Mesothelial cell of epicardium (in vitro differentiated cells): ENCODE results near the gene SEC24B. TPM values are rescaled to one million over a fixed set of nuclear protein-coding genes. Genes with fewer than 3 reads are reported as not detected.

Source experiments
- DNase-seq, 2 experiments: peaks; one replicate each; pipeline ENCODE4 v3.0.0; 2021; ENCODE audit warnings: low spot score in 2 of 2; ENCODE audit not compliant: unreplicated experiment in 2 of 2
- H3K27ac Mint-ChIP-seq: 2 replicates; pipeline ENCODE4 v1.8.0; 2021; ENCODE audit warnings: mixed read lengths
- H3K27me3 Mint-ChIP-seq: 2 replicates; pipeline ENCODE4 v1.8.0; 2021; ENCODE audit warnings: low read depth, mixed read lengths
- H3K36me3 Mint-ChIP-seq: 2 replicates; pipeline ENCODE4 v1.8.0; 2021; ENCODE audit warnings: mixed read lengths
- H3K4me1 Mint-ChIP-seq: 2 replicates; pipeline ENCODE4 v1.8.0; 2021; ENCODE audit warnings: mixed read lengths
- H3K4me3 Mint-ChIP-seq: 2 replicates; pipeline ENCODE4 v1.8.0; 2021; ENCODE audit warnings: mild to moderate bottlenecking, moderate library complexity, mixed read lengths
- H3K9me3 Mint-ChIP-seq: 2 replicates; pipeline ENCODE4 v1.8.0; 2021; ENCODE audit warnings: mixed read lengths
- CTCF ChIP-seq: fragments of 200-600 bp; sonication (generic); IDR thresholded peaks from one replicate; pipeline ENCODE4 v1.5.0; 2021; ENCODE audit warnings: antibody characterized with exemption; ENCODE audit not compliant: unreplicated experiment
- total RNA-seq: library from RNA; stranded (reverse); gene quantifications from 3 replicates; pipeline ENCODE4 v1.2.1, GENCODE V29; 2021

SEC24B gene
- total RNA-seq: 50.7 to 53.6 TPM (median 52.7 TPM) in 3 replicates

GRCh38 chr4:109433205-109434006 lies at the start of gene SEC24B:
SEC24B (plus strand) TSS chr4:109433815; CDS start chr4:109433870, 55 bp downstream.
- peak; percentile 87 for TF ChIP-seq CTCF
- H3K4me3 Mint-ChIP-seq: peak within 1 kb of the TSS; percentile 81
- peaks cover 10% of the 10 kb centered on the region for H3K36me3 Mint-ChIP-seq
- H3K27me3 Mint-ChIP-seq: no peaks in the 10 kb centered on the region
- peak; percentile 69 to 88 for DNase-seq
- H3K4me1 Mint-ChIP-seq: peaks cover 48% of the 10 kb centered on the region
- H3K9me3 Mint-ChIP-seq: no peaks in the 10 kb centered on the region
- H3K27ac Mint-ChIP-seq: peak within 1 kb of the TSS; percentile 96

- Mint-ChIP-seq H3K36me3 (no peaks in the 10 kb centered on the region), H3K9me3 (no peaks in the 10 kb centered on the region), H3K4me1 (peaks cover 8% of the 10 kb centered on the region), H3K4me3 (no peak overlapping the region), H3K27me3 (no peaks in the 10 kb centered on the region), H3K27ac (no peak overlapping the region)
- DNase-seq: no peak
- TF ChIP-seq CTCF: no peak
Observed at GRCh38 chr4:109383823-109384222, 49.8 kb upstream of the SEC24B start.

DNA sequence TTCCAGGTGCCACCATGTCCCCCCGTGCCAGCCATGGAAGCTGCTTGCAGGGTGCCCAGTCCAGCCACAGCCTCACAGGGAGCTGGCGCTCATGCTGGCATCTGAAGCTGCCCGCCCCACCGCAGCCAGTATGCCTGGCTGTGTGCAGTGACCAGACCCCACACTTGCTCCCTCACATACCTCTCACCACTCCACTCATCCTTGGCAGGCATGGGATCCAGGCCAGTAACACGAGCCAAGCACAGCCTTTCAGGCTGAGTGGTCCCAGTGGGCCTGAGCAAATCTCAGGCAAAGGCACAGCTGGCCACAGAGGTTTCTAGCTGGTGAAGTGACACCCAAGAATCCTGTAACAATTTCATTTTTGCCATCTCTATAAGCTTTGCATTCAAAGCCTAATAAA lies 48.4 kb upstream of the SEC24B start:
- no peak for TF ChIP-seq CTCF
- peaks cover 16% of the 10 kb centered on the region for H3K4me1 Mint-ChIP-seq
- no peaks in the 10 kb centered on the region for H3K36me3 Mint-ChIP-seq
- H3K4me3 Mint-ChIP-seq: no peak overlapping the region
- H3K27me3 Mint-ChIP-seq: no peaks in the 10 kb centered on the region
- DNase-seq: no peak
- H3K27ac Mint-ChIP-seq: no peak overlapping the region
- H3K9me3 Mint-ChIP-seq: no peaks in the 10 kb centered on the region

DNA sequence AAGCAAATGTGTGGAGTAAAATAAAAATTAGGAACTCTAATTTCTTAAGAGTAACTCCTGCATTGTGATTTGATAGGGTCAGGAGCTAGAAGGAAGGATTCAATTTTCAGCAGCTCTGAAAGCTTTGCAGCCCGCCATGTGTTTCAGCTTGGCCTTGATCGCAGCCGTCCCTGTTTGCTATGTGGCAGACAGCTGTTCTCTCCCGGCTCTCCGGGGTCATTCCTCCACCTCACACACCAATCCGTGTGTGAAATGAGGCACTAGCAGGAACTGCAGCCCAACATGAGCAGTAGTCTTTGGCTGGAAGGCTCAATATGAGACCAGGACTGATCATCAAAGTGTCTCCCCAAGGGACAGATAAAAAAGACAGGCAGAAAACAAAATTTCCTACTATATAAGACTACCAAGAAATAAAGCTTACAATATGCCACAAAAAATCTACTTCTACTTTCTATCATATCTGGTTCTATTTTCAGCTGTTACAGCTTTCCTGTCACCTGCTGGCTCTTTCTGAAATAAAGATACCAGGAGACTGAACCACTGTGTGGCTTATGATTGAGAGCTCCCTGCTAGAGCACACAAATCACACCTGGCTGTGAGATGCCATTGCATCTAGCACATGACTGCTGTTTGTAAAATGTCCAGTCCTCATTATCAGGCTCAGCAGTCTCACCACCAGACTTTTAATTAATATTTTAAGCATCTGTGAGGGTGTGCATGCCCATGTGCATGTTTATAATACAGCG lies 44.1 kb upstream of the SEC24B start:
- Mint-ChIP-seq H3K36me3 (no peaks in the 10 kb centered on the region), H3K27ac (peak overlapping the region; percentile 50), H3K9me3 (no peaks in the 10 kb centered on the region), H3K4me3 (no peak overlapping the region), H3K4me1 (peaks cover 13% of the 10 kb centered on the region), H3K27me3 (no peaks in the 10 kb centered on the region)
- no peak for TF ChIP-seq CTCF
- no peak for DNase-seq

DNA sequence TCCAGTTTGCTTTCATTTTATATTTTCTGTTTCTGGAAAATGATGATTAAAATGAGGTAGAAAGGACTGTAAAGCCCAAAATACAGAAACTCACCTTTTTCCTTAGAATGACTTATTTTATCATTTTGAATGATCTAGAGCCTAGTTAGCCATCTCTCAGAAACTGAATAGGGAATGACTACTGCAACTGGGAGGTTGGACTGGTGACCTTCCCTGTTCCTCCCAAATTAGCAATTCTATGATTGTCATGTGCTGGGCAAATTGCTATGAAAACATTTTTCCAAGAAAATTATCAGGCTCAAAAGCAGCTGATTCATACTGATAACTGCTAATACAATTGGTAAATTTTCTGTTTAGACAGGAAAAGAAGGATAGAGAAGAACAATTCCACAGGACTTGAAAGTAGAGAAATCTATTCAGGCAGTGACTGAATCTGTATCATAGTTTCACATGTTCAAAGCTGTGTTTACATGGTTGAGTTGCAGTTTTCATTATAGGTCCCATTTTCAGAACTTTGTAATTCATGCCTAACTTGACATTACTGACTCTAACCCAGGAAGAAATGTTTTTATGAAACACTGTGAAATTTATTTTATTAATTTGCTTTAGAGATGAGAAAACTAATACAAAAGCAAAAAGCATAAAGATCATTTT lies 43.4 kb upstream of the SEC24B start:
- no peaks in the 10 kb centered on the region for H3K36me3 Mint-ChIP-seq
- H3K4me3 Mint-ChIP-seq: no peak overlapping the region
- no peaks in the 10 kb centered on the region for H3K27me3 Mint-ChIP-seq
- TF ChIP-seq CTCF: no peak
- no peak overlapping the region for H3K27ac Mint-ChIP-seq
- H3K4me1 Mint-ChIP-seq: peaks cover 19% of the 10 kb centered on the region
- no peak for DNase-seq
- H3K9me3 Mint-ChIP-seq: no peaks in the 10 kb centered on the region
